GM23248 (cell line): ENCODE results near the gene CREB5. TPM values are rescaled to one million over a fixed set of nuclear protein-coding genes. Genes with fewer than 3 reads are reported as not detected.

ENCODE experiments used
- DNase-seq: peaks from one replicate; pipeline ENCODE4 v3.0.0-alpha.2; 2015
- H2AFZ ChIP-seq: fragments of 200-600 bp; sonication (generic); 2 replicates; pipeline ENCODE4 v1.6.1; 2016; ENCODE audit warnings: antibody characterized with exemption
- H3F3A ChIP-seq: fragments of 200-600 bp; sonication (generic); 2 replicates; pipeline ENCODE4 v1.6.1; 2016; ENCODE audit warnings: mild to moderate bottlenecking, antibody characterized with exemption, mixed run types; ENCODE audit not compliant: insufficient read depth
- H3K27ac ChIP-seq: fragments of 200-600 bp; sonication (generic); 2 replicates; pipeline ENCODE4 v1.5.1; 2016; ENCODE audit warnings: mild to moderate bottlenecking
- H3K27me3 ChIP-seq: fragments of 200-600 bp; sonication (generic); replicated peaks from 2 replicates; pipeline ENCODE4 v1.6.1; 2016; ENCODE audit warnings: mild to moderate bottlenecking; ENCODE audit not compliant: insufficient read depth
- H3K36me3 ChIP-seq: fragments of 200-600 bp; sonication (generic); 2 replicates; pipeline ENCODE4 v1.6.1; 2016; ENCODE audit warnings: low read depth, mild to moderate bottlenecking
- H3K4me1 ChIP-seq: fragments of 200-600 bp; sonication (generic); 2 replicates; pipeline ENCODE4 v1.6.1; 2016; ENCODE audit warnings: mild to moderate bottlenecking; ENCODE audit not compliant: insufficient read depth
- H3K4me2 ChIP-seq: fragments of 200-600 bp; sonication (generic); one replicate; pipeline ENCODE4 v1.6.1; 2016; ENCODE audit warnings: mild to moderate bottlenecking; ENCODE audit not compliant: unreplicated experiment
- H3K4me3 ChIP-seq: fragments of 200-600 bp; sonication (generic); 2 replicates; pipeline ENCODE4 v1.5.1; 2016; ENCODE audit warnings: mild to moderate bottlenecking
- H3K79me2 ChIP-seq: fragments of 200-600 bp; sonication (generic); 2 replicates; pipeline ENCODE4 v1.6.1; 2016; ENCODE audit warnings: mild to moderate bottlenecking; ENCODE audit not compliant: insufficient read depth
- H3K9ac ChIP-seq: fragments of 200-600 bp; sonication (generic); 2 replicates; pipeline ENCODE4 v1.6.1; 2016; ENCODE audit warnings: mild to moderate bottlenecking
- H3K9me2 ChIP-seq: fragments of 200-600 bp; sonication (generic); 2 replicates; pipeline ENCODE4 v1.6.1; 2016; ENCODE audit warnings: mixed run types, mild to moderate bottlenecking, moderate library complexity; ENCODE audit not compliant: insufficient read depth
- H3K9me3 ChIP-seq: fragments of 200-600 bp; sonication (generic); one replicate; pipeline ENCODE4 v1.6.1; 2017; ENCODE audit warnings: low read depth
- H4K20me1 ChIP-seq: fragments of 200-600 bp; sonication (generic); 2 replicates; pipeline ENCODE4 v1.6.0; 2016; ENCODE audit not compliant: insufficient read depth
- EZH2 ChIP-seq: fragments of 200-600 bp; sonication (generic); IDR thresholded peaks from 2 replicates; pipeline ENCODE4 v1.6.1; 2018; ENCODE audit warnings: antibody characterized with exemption, mild to moderate bottlenecking; ENCODE audit not compliant: insufficient read depth, poor library complexity, severe bottlenecking
- EZH2phosphoT487 ChIP-seq: fragments of 200-600 bp; sonication (generic); IDR thresholded peaks from 2 replicates; pipeline ENCODE4 v1.6.1; 2018; ENCODE audit warnings: antibody characterized with exemption, moderate library complexity, mild to moderate bottlenecking, low read depth; ENCODE audit not compliant: insufficient read depth
- WGBS, 2 experiments: methylation state at CpG; one replicate each; pipeline ENCODE4 v1.1.6; 2015 to 2017; ENCODE audit warnings: low lambda C conversion rate in 2 of 2, low coverage in 1 of 2; ENCODE audit errors: missing lambda C conversion rate in 2 of 2; 5-methylcytosine and 5-hydroxymethylcytosine counted together
- in situ Hi-C: fragments of 300-500 bp; cut with MboI; formaldehyde crosslinking; loops from 2 replicates; pipeline ENCODE4 v1.15.0; 2020
- polyA plus RNA-seq: library from polyadenylated mRNA; unstranded; fragments of >200 nt; fragmentation: Nextera tagmentation; extraction: Ambion mirVana; gene quantifications from 2 replicates; pipeline ENCODE4 v1.2.1, GENCODE V29; 2016
- total RNA-seq: library from RNA; depleted of rRNA; stranded (reverse); fragments of >200 nt; shearing (Covaris generic); gene quantifications from 2 replicates; pipeline ENCODE4 v1.2.3, GENCODE V29; 2014

CREB5 gene
- total and polyA plus RNA-seq, 2 experiments from 2014 or later = 13.6 to 19.2 TPM

- Histone ChIP-seq H3K4me1 (peaks cover 7% of the 10 kb centered on the region; the same call in 1 of the 2 replicates), H4K20me1 (no peaks in the 10 kb centered on the region), H3K4me2 (no peak overlapping the region), H3K27me3 (no peaks in the 10 kb centered on the region), H3K9me2 (no peaks in the 10 kb centered on the region), H2AFZ (no peak overlapping the region), H3K4me3 (no peak overlapping the region), H3F3A (peaks cover 6% of the 10 kb centered on the region; the same call in 1 of the 2 replicates), H3K36me3 (no peaks in the 10 kb centered on the region), H3K27ac (no peak overlapping the region), H3K9me3 (no peaks in the 10 kb centered on the region), H3K79me2 (no peaks in the 10 kb centered on the region), H3K9ac (no peak overlapping the region)
- in situ Hi-C loops = no loop called here
- TF ChIP-seq EZH2 (no peak), EZH2phosphoT487 (no peak)
- no peak for DNase-seq
- WGBS, 2 experiments = 47 to 52% methylated on average over 1 of the region's 1 CpG
These were observed 418.5 kb downstream of the CREB5 start for GRCh38 chr7:28830846-28831245.

DNA sequence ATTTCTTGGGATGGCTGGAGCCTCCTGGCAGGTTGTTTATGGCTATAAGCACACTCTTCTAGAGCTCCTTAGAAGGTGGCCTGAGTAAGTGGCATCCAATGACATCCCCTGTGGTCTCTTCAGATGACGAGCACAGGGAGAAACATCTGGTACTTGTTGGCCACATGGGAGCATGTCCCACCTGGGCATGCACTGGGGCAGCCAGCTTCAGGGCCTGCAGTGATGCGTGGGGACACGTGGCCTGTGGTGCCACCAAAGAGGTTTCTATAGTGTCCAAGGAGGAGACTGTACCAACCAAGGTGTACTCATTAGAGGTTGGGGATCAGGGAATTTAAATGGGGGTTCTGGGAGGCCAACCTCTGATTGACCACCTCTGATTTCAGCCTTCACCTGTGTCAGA lies 420.4 kb downstream of the CREB5 start:
- Histone ChIP-seq H3K27ac (no peak overlapping the region), H3K4me1 (peaks cover 20% of the 10 kb centered on the region), H3K4me3 (no peak overlapping the region), H3K4me2 (no peak overlapping the region), H3F3A (peaks cover 6% of the 10 kb centered on the region; the same call in 1 of the 2 replicates), H3K9me2 (no peaks in the 10 kb centered on the region), H3K36me3 (no peaks in the 10 kb centered on the region), H4K20me1 (no peaks in the 10 kb centered on the region), H3K9ac (no peak overlapping the region), H3K27me3 (no peaks in the 10 kb centered on the region), H3K9me3 (no peaks in the 10 kb centered on the region), H2AFZ (no peak overlapping the region), H3K79me2 (no peaks in the 10 kb centered on the region)
- 80 to 82% methylated on average over 3 of the region's 3 CpGs for WGBS, 2 experiments
- no peak for DNase-seq
- no peak for TF ChIP-seq EZH2phosphoT487
- TF ChIP-seq EZH2 = no peak
- in situ Hi-C loops = no loop called here

GRCh38 chr7:28835800-28836199 lies 423.5 kb downstream of the CREB5 start:
- Histone ChIP-seq H3K79me2 (no peaks in the 10 kb centered on the region), H3K9me2 (no peaks in the 10 kb centered on the region), H3F3A (peaks cover 6% of the 10 kb centered on the region; the same call in 1 of the 2 replicates), H3K27me3 (no peaks in the 10 kb centered on the region), H3K9ac (no peak overlapping the region), H4K20me1 (no peaks in the 10 kb centered on the region), H3K4me1 (peaks cover 19% of the 10 kb centered on the region), H2AFZ (no peak overlapping the region), H3K4me2 (no peak overlapping the region), H3K4me3 (no peak overlapping the region), H3K36me3 (no peaks in the 10 kb centered on the region), H3K9me3 (no peaks in the 10 kb centered on the region), H3K27ac (0 out of 2 replicates have a peak overlapping the region, but pooled peaks have one; percentile 0)
- in situ Hi-C loops = no loop called here
- TF ChIP-seq EZH2 (no peak), EZH2phosphoT487 (no peak)
- DNase-seq = peak; percentile 71

DNA sequence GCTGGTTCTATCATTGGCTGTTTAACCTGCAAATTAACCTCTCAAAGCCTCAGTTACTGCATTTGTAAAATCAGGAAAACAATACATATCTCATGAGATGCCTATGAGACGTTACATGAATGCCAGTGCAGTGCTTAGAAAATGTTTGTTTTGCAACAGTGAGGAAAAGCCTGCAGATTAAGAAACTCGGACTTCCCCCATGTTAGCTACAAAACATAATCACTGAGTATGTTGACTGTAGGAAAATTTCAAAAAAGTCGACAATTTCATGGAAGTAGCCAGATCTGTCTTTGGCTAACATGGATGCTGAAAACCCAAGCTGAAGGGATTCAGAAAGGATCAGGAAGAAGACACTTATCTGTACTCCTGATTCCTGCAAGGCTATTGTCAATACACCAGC lies 424.4 kb downstream of the CREB5 start:
- Histone ChIP-seq H3K79me2 (no peaks in the 10 kb centered on the region), H3K27ac (no peak overlapping the region), H3K36me3 (no peaks in the 10 kb centered on the region), H3K9me3 (no peaks in the 10 kb centered on the region), H3K9me2 (no peaks in the 10 kb centered on the region), H2AFZ (no peak overlapping the region), H3F3A (peaks cover 6% of the 10 kb centered on the region; the same call in 1 of the 2 replicates), H3K4me1 (peaks cover 16% of the 10 kb centered on the region), H3K4me3 (no peak overlapping the region), H3K4me2 (no peak overlapping the region), H3K9ac (no peak overlapping the region), H4K20me1 (no peaks in the 10 kb centered on the region), H3K27me3 (no peaks in the 10 kb centered on the region)
- no peak for TF ChIP-seq EZH2phosphoT487
- no peak for TF ChIP-seq EZH2
- WGBS, 2 experiments = 50 to 69% methylated on average over 3 of the region's 3 CpGs
- in situ Hi-C loops = no loop called here
- no peak for DNase-seq

DNA sequence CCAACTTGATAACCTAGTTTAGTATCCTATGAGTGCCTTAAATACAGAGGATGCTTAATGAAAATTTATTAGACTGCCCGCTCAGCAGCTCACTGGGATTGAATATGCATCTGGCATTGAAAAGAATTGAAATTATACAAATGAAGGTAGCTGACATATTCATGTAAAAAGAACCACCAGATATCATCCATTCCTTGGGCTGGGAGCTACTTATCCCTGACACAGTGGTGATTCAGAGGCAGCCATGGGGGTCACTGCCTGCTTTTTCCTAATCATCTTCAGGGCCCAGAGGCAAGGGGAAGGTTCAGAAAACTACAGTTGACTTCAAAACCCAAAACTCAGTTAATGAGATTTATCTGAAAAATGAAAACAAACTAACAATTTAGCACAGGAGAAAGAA lies 424.9 kb downstream of the CREB5 start:
- in situ Hi-C loops = no loop called here
- TF ChIP-seq EZH2phosphoT487 (no peak), EZH2 (no peak)
- 94 to 95% methylated on average over 1 of the region's 1 CpG for WGBS, 2 experiments

More for the DNA sequence above, 424.9 kb downstream of the CREB5 start:
- H3K4me1 ChIP-seq = peaks cover 16% of the 10 kb centered on the region
- no peaks in the 10 kb centered on the region for H3K27me3 ChIP-seq
- H4K20me1 ChIP-seq = no peaks in the 10 kb centered on the region
- H3K36me3 ChIP-seq = no peaks in the 10 kb centered on the region
- peak; percentile 39 for DNase-seq
- H3K79me2 ChIP-seq = no peaks in the 10 kb centered on the region
- peaks cover 6% of the 10 kb centered on the region; the same call in 1 of the 2 replicates for H3F3A ChIP-seq
- no peak overlapping the region for H3K4me3 ChIP-seq
- H3K4me2 ChIP-seq = no peak overlapping the region
- no peak overlapping the region for H2AFZ ChIP-seq
- no peak overlapping the region for H3K9ac ChIP-seq
- no peak overlapping the region for H3K27ac ChIP-seq
- H3K9me3 ChIP-seq = no peaks in the 10 kb centered on the region
- H3K9me2 ChIP-seq = no peaks in the 10 kb centered on the region
